Activated CD8-positive, alpha-beta memory T cell treated with anti-CD3 and anti-CD28 coated beads, Interleukin-2, amount 50 U/mL, for 48 hours (primary cell): Measurements from ENCODE around the gene PAM.

Experiments used
- DNase-seq: peaks from one replicate; pipeline ENCODE4 v3.0.0-alpha.2; 2020

The PAM gene

DNA sequence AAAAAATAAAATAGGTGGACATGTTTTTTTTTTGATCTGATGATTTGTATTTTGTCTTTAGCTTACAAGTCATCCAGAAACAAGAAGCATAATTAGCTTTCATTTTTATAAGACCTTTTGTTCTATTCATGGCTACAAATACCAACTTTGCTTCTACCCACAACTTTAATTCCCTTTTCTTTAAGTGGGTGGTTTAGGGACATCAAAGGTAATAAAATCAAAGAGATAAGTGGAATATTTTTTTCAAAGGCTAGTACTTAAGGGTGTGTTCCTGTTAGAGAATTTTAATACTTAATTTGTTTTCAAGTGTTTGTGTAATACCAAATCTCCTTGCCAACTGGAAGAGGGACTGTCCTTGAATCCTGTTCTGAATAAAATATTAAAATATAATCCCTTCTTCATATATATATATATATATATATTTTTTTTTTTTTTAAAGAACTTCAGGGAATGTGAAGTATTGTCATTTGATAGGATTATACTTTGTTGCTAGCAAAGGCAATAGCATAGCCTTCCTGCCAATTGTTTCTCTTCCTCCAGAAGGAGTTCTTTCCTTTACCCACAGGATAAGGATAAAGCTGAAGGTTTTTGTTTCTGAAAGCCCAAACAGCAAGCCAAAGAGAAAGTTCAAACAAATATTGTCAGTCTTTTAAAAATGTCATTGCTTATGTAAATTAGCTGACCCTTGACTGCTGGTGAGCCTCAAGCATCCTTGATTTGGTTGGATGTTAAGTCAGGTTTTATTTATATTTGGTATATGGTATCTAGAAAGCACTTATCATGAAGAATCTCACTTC, 108.9 kb downstream of the PAM start:
- DNase-seq: no peak

DNA sequence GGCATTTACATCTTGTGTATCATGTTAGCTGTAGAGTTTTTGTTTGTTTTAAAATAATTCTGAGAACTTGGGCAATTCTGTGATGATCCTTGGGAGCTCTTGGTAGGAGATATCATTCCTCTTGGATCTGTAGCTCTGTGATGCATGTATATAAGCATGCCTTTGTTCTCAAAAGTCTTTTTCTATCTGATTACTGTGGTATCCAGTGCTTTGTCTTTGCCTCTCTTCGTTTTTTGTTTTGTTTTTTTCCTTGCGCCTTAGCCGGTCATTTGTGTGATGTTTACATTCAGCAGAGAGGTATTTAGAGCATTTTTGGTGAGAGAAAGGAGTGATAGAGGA, 110.0 kb downstream of the PAM start:
- no peak for DNase-seq

DNA sequence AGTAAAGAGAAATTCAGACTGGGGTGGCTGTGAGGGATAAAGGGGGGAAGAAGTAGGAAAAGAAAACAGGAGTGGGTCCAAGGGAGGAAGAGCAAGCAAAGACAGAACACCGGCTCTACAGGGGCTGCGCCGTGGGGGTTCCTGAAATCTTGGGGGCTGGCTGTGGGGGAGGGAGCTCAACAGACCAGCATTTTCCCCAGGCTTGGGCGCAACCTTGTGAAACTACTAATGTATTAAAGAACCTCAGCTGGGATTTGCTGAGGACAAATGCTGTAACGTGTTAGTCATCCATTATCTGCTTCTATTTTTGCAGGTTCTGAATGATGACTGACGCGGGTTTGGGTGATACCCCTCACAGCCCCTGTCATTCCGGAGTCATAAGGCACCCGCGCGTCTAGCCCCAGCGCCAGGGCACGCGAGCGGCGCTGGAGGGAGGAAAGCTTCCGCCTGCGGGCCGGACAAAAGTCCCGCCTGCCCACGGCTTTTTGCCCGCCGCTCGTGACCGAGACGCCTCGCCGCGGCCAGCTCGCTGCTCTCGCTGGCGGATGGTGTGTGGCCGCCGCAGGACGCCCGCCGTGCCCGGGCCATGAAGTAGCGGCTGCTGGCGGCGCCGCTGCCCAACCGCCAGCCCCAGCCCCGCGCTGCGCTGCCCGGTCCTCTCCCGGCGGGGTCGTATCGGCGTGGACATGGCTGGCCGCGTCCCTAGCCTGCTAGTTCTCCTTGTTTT, 110.6 kb downstream of the PAM start:
- DNase-seq: peak; percentile 77

DNA sequence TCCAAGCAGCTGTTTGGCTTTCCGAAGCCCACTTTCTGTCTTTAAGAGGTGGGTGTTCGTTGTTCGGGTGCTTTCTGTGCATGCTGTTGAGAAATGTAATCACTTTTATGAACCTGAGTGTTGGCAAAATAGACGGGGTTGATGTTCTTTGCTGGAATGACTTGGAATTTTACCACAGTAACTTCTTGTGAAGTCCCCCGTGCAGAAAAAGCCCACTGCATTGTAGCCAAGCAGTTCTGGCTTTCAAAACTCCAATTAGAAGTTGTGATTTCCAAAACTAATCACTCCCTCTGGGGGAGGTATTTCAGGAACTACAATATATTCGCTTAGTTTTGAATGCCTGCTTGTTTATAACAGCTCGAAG, 111.1 kb downstream of the PAM start:
- no peak for DNase-seq

DNA sequence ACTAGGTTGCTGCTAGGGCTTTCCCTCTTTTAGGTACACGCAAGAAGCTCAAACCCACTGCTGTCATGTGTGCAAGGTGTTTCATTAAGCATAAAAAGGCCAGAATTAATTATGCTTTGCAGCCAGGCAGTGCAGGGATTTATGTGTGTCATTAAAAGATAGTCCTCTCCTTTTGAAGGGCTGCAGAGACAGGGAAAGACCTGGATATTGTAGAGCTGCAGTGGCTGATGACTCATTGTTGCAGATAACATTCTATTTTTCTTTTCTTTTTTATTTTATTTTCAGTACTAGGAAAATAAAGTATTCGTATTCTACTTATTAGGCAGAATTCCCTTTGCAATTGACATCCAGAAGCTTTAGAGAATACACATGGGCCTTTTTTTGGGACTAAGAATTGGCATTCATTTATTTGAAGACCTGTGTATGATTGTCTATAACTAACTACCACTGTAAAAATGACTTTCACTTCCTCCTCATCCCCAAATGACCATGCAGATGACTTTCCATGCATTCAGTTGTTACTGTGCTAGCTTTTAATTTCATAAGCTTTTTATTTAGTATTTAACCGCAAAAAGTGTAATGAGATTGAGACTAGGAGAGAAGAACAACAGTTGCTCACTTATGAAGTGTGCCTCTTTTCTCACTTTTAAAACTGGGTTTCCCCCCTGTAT, 113.0 kb downstream of the PAM start:
- no peak for DNase-seq

DNA sequence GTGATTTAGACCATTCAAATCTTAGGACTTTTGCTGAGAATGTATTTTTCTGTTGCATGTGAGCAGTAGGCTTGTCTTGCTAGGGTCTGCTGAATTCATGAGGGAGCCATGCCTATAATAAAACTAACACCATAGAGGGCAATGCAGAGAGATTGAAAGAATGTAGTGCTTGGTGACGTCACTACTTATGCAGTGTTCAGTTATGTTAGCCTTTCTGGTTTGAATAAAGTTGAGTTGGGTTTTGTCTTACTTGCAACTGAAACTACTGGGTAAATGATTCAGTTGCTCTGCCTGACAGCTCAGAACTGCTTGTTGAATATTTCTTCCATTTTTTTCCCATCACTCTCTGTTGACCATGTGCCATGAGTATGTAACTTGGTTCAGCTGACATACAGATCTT, 114.1 kb downstream of the PAM start:
- no peak for DNase-seq

DNA sequence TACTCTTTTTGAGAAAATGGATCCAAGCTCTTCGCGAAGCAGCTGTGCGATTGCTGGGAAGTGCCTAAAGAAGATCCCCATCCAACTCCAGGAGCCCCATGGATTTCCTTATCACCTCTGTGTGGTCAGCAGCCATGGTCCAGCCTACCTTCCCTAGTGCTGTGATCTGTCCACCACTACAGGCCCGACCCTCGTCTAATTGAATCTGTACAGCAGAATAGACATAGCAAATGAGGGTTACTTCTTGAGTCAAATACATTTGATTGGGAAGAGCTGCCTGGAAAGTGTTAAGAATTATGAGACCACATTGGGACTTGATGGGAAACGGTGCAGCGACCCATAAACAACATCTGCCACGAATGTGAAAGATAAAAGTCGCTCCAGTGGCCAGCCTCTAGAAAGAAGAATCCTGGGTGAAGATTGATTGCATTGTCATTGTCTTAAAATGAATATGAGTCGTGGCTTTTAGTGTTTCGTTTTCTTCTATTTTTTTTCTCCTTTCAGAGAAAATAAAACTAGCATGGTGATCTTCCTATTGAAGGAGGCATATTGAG, 118.4 kb downstream of the PAM start:
- DNase-seq: no peak

DNA sequence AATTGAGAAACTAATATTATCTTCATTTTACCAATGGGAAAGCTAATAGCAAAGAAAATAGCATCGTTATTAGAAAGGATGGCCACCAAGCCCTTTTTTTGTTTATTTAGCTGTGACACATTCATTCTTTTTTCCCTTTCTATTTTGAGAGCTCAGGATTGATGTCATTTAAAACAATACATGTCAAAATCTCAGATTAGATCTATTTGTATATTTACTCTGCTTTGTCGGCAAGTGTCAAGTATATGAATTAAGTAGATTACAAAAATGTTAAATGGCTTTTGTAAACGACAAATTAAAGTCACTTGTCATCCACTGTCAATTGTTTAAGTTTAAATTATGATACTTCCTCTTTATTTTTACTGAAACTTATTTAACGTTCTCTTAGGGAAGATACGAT, 118.9 kb downstream of the PAM start:
- DNase-seq: no peak

DNA sequence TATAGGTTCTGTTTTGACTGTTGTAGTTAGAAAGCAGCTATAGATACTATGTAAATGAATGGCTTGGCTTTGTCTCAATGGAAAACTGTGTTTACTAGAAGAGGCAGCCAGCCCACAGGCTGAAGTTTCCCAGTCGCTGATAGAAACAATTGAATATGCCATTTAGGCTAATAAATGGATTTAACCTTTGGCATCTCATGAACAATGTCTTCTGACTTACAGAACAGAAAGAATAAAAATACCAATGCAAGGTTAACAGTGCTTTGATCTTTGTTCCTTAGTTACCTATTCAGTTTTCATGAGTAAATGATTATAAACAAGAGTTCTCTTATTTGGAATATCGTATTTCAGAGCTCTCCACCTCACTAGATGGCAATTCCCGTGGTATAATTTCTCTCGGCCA, 120.6 kb downstream of the PAM start:
- DNase-seq: no peak

DNA sequence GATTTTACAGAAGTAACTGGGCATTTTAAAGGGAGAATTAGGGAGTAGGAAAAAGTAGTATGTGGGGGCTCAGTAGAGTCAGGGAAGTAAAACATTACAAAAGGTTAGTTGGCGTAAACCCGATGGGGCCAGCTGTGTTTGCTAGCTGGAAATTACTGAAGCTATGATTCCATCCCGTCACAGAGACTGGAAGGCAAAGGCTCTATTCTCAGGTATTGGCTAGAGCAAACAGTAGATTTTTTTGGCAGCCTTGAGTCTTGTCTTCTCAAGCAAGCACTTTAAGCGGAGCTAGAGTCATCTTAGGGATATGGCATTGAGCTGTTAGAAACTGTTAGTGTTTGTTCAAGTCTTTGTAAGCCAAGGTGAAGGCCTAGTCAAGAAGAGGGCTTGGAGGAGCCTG, 121.5 kb downstream of the PAM start:
- DNase-seq: no peak

DNA sequence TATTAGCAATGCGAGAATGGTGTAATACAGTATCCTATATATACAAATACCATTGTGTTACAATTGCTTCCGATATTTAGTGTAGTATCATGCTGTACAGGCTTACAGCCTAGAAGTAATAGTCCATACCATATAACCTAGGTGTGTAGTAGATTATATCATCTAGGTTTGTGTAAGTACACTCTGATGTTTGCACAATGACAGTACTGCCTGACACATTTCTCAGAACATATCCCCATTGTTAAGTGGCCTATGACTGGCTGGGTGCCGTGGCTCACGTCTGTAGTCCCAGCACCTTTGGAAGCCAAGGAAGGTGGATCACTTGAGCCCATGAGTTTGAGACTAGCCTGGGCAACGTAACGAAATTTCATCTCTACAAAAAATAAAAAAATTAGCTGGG, 124.6 kb downstream of the PAM start:
- DNase-seq: no peak

DNA sequence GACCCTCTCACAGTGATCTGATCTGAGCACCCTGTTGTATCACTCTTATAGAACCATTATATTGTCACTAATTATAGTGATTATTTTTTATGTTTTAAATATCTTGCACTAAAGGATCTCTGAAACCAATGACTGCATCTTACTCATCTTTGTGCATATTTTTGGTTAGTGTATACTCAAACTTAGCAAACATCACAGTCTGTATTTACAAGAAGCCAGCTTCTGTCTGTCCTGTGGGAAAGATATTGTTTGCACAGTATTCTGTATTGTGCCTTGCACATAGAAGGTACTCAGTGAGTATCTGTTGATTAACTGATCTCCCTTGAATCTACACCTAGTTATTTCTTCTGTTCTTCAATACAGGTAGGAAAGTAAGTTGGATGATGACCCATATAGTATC, 131.5 kb downstream of the PAM start:
- no peak for DNase-seq

DNA sequence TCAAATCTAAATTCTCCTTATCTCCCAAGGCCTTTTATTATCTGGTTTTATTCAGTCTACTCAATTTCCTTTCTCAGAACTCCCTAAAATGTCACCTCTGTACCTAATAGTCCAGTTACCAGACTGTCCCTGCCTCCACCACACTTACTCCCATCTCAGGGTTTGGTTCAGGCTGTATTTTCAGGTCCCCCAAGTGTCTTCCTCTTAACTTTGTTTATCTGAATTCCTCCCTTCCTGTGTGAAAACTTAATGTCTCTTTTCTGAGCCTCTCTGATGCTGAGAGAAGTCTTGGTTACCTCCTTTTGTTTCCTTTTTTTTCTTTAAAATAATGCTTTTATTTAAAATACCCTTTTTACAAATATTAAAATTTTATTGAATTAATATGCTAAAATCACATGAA, 133.4 kb downstream of the PAM start:
- no peak for DNase-seq

DNA sequence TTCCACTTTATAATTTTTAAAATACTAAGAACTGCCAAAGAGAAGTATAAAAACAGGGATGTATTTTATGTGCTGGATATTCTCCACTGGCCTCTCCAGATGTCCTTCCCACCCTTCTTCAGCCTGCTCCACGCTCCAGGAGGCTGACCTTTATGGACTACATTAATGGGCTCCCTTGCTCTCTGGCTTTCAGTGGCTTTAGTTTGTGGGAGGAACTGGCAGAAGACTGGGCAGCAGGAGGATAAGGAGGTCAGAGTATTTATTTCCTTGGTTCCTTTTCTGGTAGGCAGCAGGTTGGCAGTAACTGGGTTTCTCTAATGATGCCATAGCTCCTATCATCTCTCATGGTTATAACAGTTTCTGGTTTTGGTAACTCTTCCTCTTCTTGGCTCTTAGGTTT, 133.9 kb downstream of the PAM start:
- DNase-seq: no peak

DNA sequence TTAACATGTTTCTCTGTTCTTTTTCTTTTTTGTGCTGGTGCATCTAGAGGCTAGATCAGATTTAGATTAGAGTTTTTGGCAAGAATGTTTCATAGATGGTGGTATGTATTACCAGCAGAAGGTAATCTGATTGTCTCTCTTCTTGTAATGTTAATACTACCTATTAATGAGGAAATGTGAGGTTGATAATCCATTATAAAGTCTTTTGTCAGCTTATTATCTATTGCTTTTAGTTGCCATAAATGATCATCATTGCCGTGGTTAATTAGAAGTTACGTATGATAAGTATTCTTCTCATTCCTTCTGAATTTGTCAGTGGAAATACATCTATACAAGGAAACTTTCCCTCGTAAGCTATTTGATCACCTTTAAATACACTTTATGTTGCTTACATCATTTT, 135.0 kb downstream of the PAM start:
- no peak for DNase-seq

DNA sequence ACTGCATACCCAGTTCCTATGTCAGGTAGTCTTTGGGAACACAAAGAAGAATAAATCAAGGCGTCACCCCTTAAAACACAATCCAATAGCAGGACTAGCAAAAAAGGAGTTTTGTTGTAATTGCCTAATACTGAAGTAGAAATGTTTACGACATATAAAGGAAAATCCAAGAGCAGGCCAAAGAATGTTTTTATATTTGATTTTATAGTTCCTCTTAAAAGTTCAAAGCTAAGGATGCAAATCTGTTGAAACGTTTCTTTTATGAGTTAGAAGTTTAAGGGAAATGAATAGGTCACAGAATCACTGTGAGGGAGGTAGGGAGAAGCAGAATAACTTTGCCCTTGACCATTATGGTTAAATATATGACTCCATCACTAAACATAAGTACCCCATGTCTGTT, 136.1 kb downstream of the PAM start:
- no peak for DNase-seq

DNA sequence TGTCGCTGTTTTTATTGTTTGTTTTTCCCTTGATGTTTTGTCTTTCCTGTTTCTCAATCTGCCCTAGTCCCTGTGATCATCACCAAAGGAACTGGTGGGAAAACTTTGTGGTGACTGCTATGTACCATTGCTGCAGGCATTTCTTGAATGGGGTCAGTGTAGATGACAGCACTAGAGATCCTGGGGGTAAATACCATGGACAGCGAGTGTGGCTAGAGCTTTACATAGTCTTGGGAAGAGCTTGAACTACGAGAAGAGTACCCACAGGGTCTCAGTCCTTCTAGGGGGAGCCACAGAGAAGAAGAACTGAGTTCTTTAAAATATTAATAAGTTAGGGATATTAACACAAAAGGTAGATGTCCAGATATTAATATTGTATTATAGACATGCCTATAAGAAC, 138.8 kb downstream of the PAM start:
- no peak for DNase-seq

DNA sequence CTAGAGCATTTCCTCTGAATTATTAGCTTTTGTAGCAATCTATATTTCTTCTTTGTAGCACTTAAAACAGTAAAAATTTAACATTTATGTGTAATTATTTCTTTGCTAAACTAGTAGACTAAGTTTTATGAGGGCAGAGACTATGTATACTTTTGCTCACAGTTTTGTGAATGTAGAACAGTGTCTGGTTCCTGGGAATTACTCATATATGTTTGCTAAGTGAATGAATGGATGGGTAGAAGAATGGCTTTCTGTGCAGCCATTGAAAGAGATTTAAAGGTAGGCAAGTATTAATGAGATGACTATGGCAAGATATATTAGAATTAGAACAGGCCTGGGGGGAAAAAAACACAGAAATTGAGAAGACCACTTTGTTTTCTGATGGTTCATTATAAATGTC, 140.1 kb downstream of the PAM start:
- DNase-seq: no peak

DNA sequence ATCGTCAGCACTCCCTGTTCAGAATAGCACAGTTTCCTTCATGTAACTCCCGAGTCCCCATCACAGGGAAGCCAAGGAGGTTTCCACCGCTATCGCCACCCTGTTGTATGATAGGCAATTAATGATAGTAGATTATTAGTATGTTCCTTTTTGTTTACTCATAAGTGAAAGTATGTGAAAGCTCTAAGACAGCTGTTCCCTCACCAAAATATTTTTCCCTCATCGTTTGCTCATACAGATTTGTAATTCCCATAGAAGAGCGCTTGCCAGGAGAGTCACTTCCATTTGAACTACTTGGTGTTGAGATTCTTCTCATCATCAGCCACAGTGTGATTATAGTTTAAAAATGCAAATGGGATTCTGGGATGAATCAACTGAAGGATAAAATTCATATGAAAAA, 140.9 kb downstream of the PAM start:
- DNase-seq: no peak

DNA sequence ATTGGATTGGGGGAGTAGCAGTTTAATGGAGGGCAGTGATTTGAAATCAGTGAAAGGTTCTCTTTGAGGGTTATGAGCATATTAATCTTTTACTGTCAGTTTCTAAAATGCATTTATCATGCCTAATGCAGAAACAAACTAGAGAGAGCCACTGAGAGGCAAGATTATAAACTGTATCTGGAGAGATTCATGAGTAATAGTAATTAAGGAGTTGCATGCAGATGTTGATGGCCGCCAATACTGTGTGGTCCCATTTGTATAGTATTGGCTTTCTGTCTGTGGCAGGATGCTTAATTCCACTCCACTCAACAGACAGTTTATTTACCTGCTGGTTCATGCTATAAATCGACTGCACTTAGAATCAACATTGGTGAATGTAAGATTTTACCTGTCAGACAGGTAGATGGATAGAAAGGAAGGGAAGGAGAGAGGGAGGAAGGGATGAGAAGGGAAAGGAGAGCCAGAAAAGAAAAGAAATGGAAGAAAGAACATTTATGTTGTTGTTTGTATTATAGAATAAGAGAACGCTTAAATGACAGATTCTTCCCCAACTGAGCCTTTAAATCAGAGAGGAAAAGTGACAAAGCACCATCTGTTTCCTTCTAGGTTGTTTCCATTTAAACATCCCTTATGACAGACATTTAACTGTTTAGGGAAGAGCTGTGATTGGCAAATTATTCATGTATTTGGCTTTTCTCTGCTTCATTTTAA, 146.5 kb downstream of the PAM start:
- DNase-seq: no peak

DNA sequence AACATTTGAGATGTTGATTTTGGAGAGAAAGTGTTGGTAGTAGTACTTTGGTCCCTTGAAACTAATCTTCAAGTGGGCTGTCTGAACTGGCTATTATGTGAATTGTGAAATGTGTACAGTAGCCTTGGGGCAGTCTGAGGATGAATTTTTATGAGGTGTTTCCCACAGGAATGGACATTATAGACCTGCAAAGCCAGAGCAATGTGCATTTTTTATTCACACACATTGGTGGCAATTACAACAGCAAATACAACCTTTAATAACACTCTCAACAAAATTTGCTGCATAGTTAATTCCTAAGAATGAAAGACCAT, 147.0 kb downstream of the PAM start:
- no peak for DNase-seq

DNA sequence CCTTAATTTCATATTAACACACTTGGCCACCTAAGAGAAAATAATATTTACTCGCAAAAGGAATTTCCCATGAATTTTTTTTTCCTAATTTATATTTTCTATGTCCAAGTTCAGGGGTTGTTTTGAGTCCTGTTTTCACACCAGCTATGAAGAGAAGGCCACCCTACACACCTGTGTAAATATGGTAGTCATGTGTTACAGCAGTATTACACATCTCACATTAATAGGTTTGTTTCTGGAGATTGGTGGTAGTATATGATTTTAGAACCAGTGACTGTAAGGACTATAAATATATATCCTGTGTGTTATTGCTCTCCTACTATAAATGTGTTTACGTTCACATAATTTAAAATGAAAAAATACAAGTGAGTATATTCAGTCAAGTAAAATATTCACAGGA, 147.5 kb downstream of the PAM start:
- no peak for DNase-seq

DNA sequence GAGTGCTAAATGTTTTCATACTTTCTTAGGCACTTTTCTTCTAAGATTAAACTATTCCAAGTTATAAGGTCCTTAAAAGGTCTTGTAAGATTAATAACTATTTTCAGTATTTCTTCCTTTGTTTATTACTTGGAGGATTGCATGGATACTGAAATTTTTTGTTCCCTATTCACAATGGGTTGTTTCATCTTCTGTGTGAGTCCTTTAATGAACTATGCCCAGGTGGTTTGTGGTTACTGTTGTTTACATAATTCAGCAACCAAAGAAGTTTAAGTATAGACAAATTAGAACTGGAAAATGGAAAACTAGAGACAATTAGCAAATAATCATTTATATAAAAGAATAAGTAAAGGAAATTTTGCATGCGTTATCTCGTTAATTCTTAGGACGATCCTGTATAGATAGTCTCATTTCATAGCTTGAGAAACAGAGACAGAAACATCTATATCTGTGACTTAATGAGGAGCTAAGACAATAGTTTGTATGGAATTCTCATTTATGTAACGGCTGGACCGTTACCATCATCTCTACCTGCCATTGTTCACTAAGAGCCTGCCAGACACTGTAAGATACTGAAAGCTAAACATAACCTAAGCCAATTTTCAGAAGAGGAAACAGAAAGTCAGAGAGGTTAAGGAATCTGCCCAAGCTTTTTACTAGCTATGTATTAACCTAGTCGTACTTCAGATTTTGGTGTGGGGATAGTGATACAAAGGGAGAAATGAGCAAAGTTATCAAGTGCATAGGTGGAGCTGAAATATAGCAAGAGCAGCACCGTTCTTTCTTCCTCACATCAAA, 148.2 kb downstream of the PAM start:
- no peak for DNase-seq
